NCI-H2196 (cell line): ENCODE data around the gene UBXN10.
"Not testable (repeated sequence)": the region's sequence is repeated elsewhere in the genome, so short reads cannot be mapped to it uniquely, and the experiment has no call there.

Experiments
- DNase-seq: peaks from one replicate; lab custom pipeline; 2025; ENCODE audit not compliant: unreplicated experiment; lab: John Stamatoyannopoulos, UW

UBXN10 gene

GRCh38 chr1:20199403-20199802, 13.5 kb downstream of the UBXN10 start:
- no peak for DNase-seq

- no peak for DNase-seq
These were observed 13.9 kb downstream of the UBXN10 start for GRCh38 chr1:20199840-20200239.

- DNase-seq: no peak
These were observed 15.1 kb downstream of the UBXN10 start for GRCh38 chr1:20200966-20201365.

GRCh38 chr1:20202166-20202565, 16.3 kb downstream of the UBXN10 start:
- DNase-seq: no peak

- no peak for DNase-seq
These were observed 21.6 kb downstream of the UBXN10 start for GRCh38 chr1:20207546-20207945.

GRCh38 chr1:20209471-20209870, 23.6 kb downstream of the UBXN10 start:
- no peak for DNase-seq

- no peak for DNase-seq
These were observed 25.0 kb downstream of the UBXN10 start for GRCh38 chr1:20210736-20211460.

- no peak for DNase-seq
These were observed 25.6 kb downstream of the UBXN10 start for GRCh38 chr1:20211511-20211931.

- DNase-seq: no peak
These were observed 26.3 kb downstream of the UBXN10 start for GRCh38 chr1:20212085-20212684.

- peak; percentile 93 for DNase-seq
These were observed 26.9 kb downstream of the UBXN10 start for GRCh38 chr1:20212685-20213331.

GRCh38 chr1:20215716-20216115, 29.8 kb downstream of the UBXN10 start:
- no peak for DNase-seq

GRCh38 chr1:20216574-20216973, 30.7 kb downstream of the UBXN10 start:
- peak; percentile 21 for DNase-seq

- DNase-seq: not testable (repeated sequence)
These were observed 33.2 kb downstream of the UBXN10 start for GRCh38 chr1:20219053-20219452.

- peak; percentile 26 for DNase-seq
These were observed 34.1 kb downstream of the UBXN10 start for GRCh38 chr1:20220036-20220435.

- no peak for DNase-seq
These were observed 37.2 kb downstream of the UBXN10 start for GRCh38 chr1:20223106-20223505.

GRCh38 chr1:20223551-20224419, 37.9 kb downstream of the UBXN10 start:
- DNase-seq: no peak

GRCh38 chr1:20224546-20224945, 38.6 kb downstream of the UBXN10 start:
- DNase-seq: no peak

- no peak for DNase-seq
These were observed 41.8 kb downstream of the UBXN10 start for GRCh38 chr1:20227704-20228103.

- no peak for DNase-seq
These were observed 42.5 kb downstream of the UBXN10 start for GRCh38 chr1:20228314-20228825.

- peak; percentile 59 for DNase-seq
These were observed 43.3 kb downstream of the UBXN10 start for GRCh38 chr1:20229171-20229570.

- DNase-seq: not testable (repeated sequence)
These were observed 46.7 kb downstream of the UBXN10 start for GRCh38 chr1:20232564-20232963.
